Epidermal melanocyte (primary cell): ENCODE results near the gene ZNF892.
"Not testable (repeated sequence)": the region's sequence is repeated elsewhere in the genome, so short reads cannot be mapped to it uniquely, and the experiment has no call there.

ENCODE experiments used
- DNase-seq: peaks from one replicate; pipeline ENCODE4 v3.0.0; 2011; ENCODE audit warnings: low spot score; ENCODE audit not compliant: insufficient read length

ZNF892 gene

GRCh38 chr2:95225658-95226057 lies 18.3 kb downstream of the ZNF892 start:
- DNase-seq, result no peak

- DNase-seq, result peak; percentile 74
These were observed 24.4 kb downstream of the ZNF892 start for GRCh38 chr2:95231723-95232122.

GRCh38 chr2:95232232-95232631 lies 24.9 kb downstream of the ZNF892 start:
- no peak for DNase-seq

DNA sequence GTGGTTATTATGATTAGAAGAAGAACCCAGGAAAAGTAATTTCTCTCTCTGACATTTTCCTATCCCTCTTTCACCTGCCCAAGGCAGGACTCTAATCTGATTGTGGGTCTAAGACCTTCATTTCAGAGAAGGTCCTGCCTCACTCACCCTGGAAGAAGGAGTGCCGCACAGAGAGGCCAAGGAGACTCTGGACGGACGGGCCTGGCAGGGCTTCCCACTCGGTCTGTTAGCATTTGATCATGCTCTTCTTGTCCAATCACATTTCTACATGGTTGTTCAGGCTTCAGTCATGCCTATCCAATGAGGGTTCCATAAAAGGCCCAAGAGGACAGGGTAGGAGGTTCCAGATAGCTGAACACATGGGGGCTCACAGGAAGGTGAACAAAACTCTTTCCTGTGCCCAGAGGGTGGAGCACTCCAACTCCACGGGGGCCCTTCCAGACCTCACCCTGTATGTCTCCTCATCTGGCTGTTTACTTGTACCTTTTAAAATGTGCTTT lies 27.0 kb downstream of the ZNF892 start:
- no peak for DNase-seq

DNA sequence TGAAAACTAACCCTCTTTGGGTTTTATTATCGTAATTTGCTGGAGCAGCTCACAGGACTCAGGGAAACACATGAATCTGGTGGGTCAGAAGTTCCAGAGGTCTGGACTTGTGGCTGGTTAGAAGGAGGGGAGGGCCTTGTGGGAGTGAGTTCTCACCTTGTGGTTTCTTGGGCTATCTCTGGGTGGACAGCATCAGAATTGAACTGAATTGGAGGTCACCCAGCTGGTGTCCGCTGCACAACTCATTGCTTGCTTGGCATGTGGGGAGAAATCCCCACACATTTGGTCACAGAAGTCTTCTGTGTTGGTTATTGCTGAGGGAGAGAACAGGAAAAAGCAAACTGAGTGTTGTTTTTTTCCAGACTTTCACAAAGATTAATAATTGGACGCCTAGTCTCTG lies 27.5 kb downstream of the ZNF892 start:
- no peak for DNase-seq

- DNase-seq, result no peak
These were observed 30.8 kb downstream of the ZNF892 start for GRCh38 chr2:95238131-95238530.

DNA sequence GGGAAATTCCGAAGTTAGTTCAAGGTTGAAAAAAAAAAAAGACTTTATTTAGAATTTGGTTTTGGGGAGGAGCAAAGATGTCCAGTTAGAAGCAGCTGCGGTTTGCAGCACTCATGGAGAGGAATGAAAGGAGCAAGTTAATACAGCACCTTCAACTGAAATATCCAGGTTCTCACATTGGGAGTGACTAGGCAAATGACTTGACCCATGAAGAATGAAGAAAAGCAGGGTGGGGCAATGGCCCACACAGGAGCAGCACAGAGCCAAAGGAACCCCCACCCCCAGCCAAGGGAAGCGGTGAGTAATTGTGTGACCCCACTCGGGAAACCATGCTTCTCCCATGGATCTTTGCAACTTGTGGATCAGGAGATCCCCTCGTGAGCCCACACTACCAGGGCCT lies 32.8 kb downstream of the ZNF892 start:
- DNase-seq, result no peak

GRCh38 chr2:95240556-95240955 lies 33.2 kb downstream of the ZNF892 start:
- DNase-seq, result no peak

- DNase-seq, result not testable (repeated sequence)
These were observed 34.8 kb downstream of the ZNF892 start for GRCh38 chr2:95242084-95242483.
